ENCODE data around the gene ADAMTS2.

Gene ADAMTS2

GRCh38 chr5:179177711-179178575, 167.3 kb downstream of the ADAMTS2 start:
- peak; percentile 16 for DNase-seq (ENCODE audit: low spot score)

GRCh38 chr5:179176571-179177230, 168.6 kb downstream of the ADAMTS2 start:
- peak; percentile 66 for DNase-seq (ENCODE audit: low spot score)

DNA sequence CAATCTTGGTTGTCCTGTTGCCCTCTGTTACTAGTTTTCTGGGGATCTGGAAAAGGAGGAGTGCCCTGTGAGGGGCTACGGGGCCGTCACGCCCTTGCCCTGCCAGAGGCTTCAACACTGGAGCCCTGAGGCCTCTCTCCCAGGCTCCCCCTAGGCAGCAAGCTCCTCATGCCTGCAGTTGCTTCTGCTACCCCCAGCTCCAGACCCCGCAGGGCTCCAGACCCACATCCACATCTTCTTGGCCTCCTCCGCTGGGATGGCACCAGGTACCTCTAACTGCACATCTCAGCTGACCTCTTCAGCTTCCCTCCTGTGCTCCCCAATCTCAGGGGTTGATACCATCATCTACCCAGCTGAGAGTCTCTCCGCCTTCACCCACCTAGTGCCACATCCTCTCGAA, 169.1 kb downstream of the ADAMTS2 start:
- DNase-seq (ENCODE audit: low spot score) = no peak

DNA sequence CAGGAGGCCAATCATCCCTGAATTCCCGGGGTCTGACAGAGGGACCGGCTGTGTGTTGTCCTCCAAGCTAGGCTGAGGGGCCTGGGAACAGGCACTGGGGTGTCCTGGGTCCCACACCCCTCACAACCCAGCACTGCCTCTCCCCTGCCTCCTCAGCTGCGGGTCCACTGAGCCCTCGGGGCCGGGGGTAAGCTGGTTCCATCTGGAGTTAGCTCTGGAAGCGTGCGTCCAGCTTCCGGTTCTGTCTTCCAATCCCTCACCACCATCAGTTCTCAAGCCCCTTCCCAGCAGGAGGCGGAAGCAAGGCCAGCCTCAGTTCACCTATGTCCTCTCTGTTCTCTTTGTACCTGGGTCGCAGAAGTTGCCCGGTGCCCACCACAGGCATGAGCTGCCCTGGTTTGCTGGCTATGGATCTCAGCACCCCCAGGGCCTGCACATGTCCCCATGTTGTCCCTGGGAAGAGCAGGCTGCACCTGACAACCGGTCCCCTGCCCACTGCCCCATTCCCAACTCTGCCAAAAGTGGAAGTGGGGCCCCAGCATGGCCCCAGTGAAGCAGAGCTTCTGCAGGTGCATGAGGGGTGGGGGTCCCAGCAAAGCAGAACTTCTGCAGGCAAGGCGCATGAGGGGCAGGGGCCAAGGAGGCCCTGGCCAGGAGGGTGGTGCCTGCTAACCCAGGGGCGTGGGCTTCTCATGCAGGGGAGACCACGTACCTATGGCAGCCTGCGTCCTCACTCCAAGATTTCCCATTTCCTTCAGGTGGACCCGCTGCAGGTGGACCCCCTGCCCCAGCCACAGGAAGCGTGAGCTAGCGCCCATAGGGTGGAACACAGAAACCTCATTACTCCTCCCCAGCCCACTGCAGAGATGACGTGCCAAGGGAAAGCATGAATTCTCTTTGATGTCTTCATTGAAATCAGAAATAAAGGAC, 173.2 kb downstream of the ADAMTS2 start:
- DNase-seq (ENCODE audit: low spot score) = no peak

GRCh38 chr5:179171251-179171815, 173.9 kb downstream of the ADAMTS2 start:
- no peak for DNase-seq (ENCODE audit: low spot score)

DNA sequence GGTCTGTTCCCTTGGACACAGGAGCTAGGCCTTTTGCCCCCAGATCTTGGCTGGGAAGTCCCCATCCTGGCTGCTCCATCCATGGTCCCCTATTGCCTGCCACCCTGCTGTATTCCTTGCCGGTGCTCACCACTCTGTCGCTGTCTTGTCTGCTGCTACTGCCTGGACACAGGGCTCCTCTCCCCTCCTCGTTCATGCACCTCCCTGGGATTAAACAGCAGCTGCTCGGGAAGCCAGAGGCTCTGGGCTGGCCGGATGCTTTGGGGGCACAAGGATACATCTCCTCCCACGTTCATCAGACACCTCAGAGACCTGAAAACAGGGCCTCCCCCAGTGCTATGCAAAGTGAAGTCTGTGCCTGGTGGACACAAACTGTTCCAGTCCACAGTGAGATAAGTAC, 174.7 kb downstream of the ADAMTS2 start:
- DNase-seq (ENCODE audit: low spot score) = no peak

DNA sequence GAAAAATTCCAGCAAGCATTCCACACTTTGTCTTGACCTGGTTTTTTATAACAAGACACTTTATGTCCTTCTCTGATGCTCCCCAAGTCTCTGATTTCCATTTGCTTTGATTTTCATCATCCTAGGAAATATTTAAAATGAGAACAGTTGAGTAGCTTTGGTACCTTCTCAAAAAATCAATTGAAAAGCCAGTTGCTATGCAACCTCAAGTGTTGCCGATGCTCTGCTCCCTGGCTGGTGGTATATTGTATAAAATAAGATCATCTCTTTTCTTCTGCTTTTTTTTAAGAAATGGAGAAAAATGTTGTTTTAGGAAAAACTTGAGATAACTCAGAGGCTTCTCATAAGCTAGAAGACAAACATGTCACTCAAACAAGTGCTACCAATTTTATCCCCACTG, 175.4 kb downstream of the ADAMTS2 start:
- no peak for DNase-seq (ENCODE audit: low spot score)

DNA sequence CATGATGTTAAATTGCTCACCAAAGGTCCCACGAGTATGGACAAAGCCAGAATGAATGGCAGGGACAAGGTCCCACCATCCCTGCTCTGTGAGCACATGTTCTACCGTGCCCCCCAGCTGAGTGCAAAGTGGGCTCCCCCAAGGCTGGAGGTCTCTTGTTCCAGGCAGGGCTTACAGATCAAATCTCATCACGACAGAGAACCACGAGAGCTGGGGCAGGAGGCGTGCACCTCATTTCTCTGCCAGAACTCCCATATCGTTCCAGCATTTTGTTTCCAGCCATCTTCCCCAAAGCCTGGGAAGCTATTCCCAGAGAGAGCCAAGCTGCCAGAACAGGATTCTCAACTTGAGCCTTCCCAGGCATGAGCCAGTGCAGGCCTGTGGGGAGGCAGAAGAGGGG, 176.6 kb downstream of the ADAMTS2 start:
- DNase-seq (ENCODE audit: low spot score) = no peak

DNA sequence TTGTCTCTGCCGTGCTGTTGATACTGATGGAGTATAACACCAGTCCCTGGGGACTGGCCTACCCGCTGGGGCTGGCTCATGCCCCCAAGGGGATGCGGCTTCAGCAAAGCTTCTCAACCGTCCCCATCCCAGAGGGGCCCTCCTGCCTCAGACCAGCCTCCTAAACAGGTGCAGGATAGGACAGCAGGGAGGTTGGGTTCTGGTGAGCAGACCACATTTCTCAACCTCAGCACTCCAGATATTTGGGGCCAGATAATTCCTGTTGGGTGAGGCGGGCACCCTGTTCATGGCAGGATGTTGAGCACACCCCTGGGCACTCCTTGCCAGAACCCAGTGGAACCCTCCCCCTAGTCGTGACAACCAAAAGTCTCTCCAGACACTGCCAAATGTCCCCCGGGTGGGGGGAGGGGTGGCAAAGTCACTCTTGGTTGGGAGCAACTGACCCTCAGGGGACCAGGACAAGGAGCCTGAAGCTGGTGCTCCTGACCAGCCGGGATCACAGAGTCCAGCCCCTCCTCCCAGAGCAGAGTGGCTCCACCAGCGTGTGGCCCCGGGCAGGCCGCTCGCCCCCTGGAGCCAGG, 177.3 kb downstream of the ADAMTS2 start:
- DNase-seq (ENCODE audit: low spot score) = no peak

DNA sequence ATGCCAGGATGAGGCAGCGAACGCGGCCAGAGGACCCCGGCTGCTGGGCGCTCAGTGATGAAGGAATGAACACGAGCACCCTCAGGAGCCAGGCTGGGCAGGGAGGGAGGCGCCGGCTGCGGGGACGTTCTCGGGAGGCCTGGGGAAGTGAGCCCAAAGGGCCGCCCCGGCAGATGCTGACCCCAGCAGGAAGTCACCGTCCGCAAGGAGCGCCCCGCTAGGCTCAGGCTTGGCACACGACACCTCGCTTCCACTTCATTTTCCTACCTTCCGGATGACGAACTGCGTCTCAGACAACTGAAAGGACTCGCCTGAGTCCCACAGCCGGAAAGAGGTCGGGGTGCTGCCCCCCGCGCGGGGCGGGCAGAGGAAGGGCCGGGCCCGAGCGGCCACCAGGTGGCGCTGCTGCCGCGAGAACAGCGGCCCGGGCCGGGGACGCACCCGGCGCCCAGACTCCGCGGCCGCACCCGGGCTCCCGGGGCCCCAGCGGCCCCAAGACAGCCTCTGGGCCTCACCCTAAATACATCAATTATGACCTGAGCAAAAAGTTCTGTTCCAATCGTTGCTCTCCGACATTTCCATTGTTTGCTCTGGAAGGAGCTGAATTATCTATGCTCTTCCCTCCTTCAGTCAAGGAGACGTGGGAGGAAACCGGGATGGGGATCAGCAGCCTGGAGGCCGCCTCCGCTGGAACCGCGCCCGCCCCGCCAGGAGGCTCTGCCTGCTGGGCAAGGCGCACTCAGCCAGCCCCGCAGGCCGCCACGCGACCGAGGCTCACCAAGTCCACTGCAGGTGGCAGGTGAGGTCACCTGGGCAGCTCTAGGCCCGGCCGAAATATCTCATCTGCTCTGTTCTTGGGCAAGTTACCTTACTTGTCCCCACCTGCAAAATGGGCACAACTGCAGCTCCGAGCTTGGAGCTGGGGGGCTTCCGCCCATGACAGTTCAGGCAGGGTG, 178.1 kb downstream of the ADAMTS2 start:
- peak; percentile 22 for DNase-seq (ENCODE audit: low spot score)

DNA sequence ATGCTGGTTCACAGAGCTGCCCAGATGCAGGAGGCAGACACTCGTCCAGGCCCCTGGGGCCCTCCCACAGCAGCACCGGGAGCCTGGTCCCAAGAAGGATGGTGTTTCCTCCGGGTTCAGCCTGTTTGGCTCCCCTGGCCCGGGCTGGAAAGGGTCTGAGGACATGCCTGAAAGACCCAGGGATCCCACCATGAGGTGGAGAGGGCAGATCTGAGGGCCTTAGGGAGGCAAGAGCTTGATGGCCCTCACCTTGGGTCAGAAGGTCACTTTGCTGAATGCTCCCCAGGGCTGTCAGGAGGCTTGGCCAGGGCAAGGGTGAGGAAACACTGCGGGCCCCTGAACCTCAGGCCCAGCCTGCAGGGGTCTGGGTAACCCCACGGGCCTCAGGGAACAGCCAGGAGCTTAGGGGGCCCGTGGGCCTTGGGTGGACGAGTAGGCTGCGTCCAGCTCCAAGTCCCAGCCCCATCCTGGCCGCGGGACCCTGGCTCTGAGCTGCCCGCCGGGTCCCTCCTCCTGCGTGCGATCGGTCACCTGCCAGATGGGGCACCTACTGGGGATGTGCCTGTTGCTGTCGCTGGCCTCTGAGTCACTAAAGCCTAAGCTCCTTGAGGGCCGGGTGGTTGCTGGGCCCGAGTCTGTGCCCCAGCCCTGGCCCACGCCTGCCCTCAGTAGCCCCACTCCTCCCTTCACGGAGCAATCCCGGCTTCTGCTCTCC, 178.9 kb downstream of the ADAMTS2 start:
- DNase-seq (ENCODE audit: low spot score) = no peak

- DNase-seq (ENCODE audit: low spot score) = no peak
These were observed 179.7 kb downstream of the ADAMTS2 start for GRCh38 chr5:179165421-179166170.

- no peak for DNase-seq (ENCODE audit: low spot score)
These were observed 180.6 kb downstream of the ADAMTS2 start for GRCh38 chr5:179164331-179165311.

GRCh38 chr5:179163236-179164155, 181.8 kb downstream of the ADAMTS2 start:
- no peak for DNase-seq (ENCODE audit: low spot score)

- no peak for DNase-seq (ENCODE audit: low spot score)
These were observed 182.7 kb downstream of the ADAMTS2 start for GRCh38 chr5:179162351-179163235.

DNA sequence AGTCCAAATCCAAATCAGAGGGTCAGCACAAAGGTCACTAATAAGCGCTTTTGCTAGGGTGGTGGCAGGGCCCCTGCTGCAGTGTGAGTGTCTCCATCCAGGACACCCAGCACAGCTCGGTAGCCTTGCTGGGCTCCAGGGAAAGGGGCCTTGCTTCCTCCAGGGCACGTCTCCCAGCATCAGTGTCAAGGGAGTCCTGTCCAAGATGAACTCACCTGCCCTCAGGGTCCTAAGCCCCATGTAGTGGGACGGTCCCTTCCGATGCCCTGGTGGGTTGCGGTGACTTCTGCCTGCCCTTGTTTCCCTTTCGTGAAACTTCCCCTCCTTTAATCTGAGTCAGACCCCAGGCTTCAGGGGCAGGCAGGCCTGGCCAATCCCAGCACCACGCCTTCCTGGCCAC, 183.4 kb downstream of the ADAMTS2 start:
- no peak for DNase-seq (ENCODE audit: low spot score)
